GM12872 (cell line): ENCODE results near the gene KAZALD1.

Experiments used
- CTCF ChIP-seq: IDR thresholded peaks from 3 replicates; pipeline ENCODE4 v1.5.1; 2011; ENCODE audit warnings: low read depth, mild to moderate bottlenecking, low read length, moderate library complexity; ENCODE audit not compliant: insufficient read depth

Gene KAZALD1

GRCh38 chr10:101032637-101033224, 29.1 kb upstream of the KAZALD1 start:
- no peak for TF ChIP-seq CTCF

GRCh38 chr10:101033276-101033675, 28.5 kb upstream of the KAZALD1 start:
- TF ChIP-seq CTCF, result no peak

- no peak for TF ChIP-seq CTCF
Measured at GRCh38 chr10:101035314-101035713, 26.5 kb upstream of the KAZALD1 start.

GRCh38 chr10:101035916-101036702, 25.7 kb upstream of the KAZALD1 start:
- TF ChIP-seq CTCF, result no peak

- TF ChIP-seq CTCF, result no peak
Measured at GRCh38 chr10:101036726-101037125, 25.1 kb upstream of the KAZALD1 start.

- TF ChIP-seq CTCF, result 0 out of 3 replicates have a peak, but pooled peaks have one; percentile 24
Measured at GRCh38 chr10:101038484-101038883, 23.3 kb upstream of the KAZALD1 start.

- no peak for TF ChIP-seq CTCF
Measured at GRCh38 chr10:101040061-101040460, 21.7 kb upstream of the KAZALD1 start.
